Keratinocyte (primary cell): Measurements from ENCODE around the gene GRAMD4. TPM values are rescaled to one million over a fixed set of nuclear protein-coding genes. Genes with fewer than 3 reads are reported as not detected.

Experiments
- DNase-seq: peaks from one replicate; pipeline ENCODE4 v3.0.0-alpha.2; 2011; ENCODE audit warnings: low read depth, missing footprints, low spot score
- FAIRE-seq: peaks from 2 replicates; lab custom pipeline; 2011; peaks lifted over from hg19 to GRCh38; lab: Jason Lieb, UNC
- H2AFZ ChIP-seq: 2 replicates; pipeline ENCODE4 v1.6.0; 2012; ENCODE audit warnings: low read length, control low read depth, inconsistent platforms; ENCODE audit not compliant: control insufficient read depth
- H3K27ac ChIP-seq: 2 replicates; pipeline ENCODE4 v1.5.1; 2011; ENCODE audit warnings: low read length; ENCODE audit not compliant: control insufficient read depth, insufficient read depth
- H3K27me3 ChIP-seq: 3 replicates; pipeline ENCODE4 v1.6.0; 2011; ENCODE audit warnings: low read length; ENCODE audit not compliant: control insufficient read depth, insufficient read depth; ENCODE audit errors: extremely low read depth
- H3K36me3 ChIP-seq, 2 experiments: 2 replicates in 1 of 2; 3 replicates in 1 of 2; pipeline ENCODE4 v1.5.1; 2011; ENCODE audit warnings: low read length in 2 of 2, mild to moderate bottlenecking in 1 of 2; ENCODE audit not compliant: control insufficient read depth in 2 of 2, insufficient read depth in 2 of 2; ENCODE audit errors: extremely low read depth in 1 of 2
- H3K4me1 ChIP-seq: 3 replicates; pipeline ENCODE4 v1.5.1; 2011; ENCODE audit warnings: low read length; ENCODE audit not compliant: control insufficient read depth, insufficient read depth; ENCODE audit errors: extremely low read depth
- H3K4me2 ChIP-seq: 3 replicates; pipeline ENCODE4 v1.6.0; 2011; ENCODE audit warnings: low read depth, low read length; ENCODE audit not compliant: control insufficient read depth, insufficient read depth; ENCODE audit errors: extremely low read depth
- H3K4me3 ChIP-seq, 3 experiments: fragments of 200-600 bp in 1 of 3; sonication (generic) in 1 of 3; 2 replicates in 2 of 3; 3 replicates in 1 of 3; pipeline ENCODE4 v1.5.1; 2011 to 2016; ENCODE audit warnings: low read length in 3 of 3, mild to moderate bottlenecking in 3 of 3, control low read depth in 2 of 3, inconsistent platforms in 1 of 3, low read depth in 1 of 3, mixed read lengths in 1 of 3, mixed run types in 1 of 3, moderate library complexity in 1 of 3; ENCODE audit not compliant: control insufficient read depth in 2 of 3, insufficient read depth in 2 of 3; ENCODE audit errors: extremely low read depth in 1 of 3
- H3K79me2 ChIP-seq: 2 replicates; pipeline ENCODE4 v1.6.0; 2012; ENCODE audit warnings: low read length; ENCODE audit not compliant: control insufficient read depth, insufficient read depth
- H3K9ac ChIP-seq: 3 replicates; pipeline ENCODE4 v1.6.0; 2011; ENCODE audit warnings: low read length; ENCODE audit not compliant: control insufficient read depth, insufficient read depth; ENCODE audit errors: extremely low read depth
- H3K9me1 ChIP-seq: 3 replicates; pipeline ENCODE4 v1.6.0; 2011; ENCODE audit warnings: low read length; ENCODE audit not compliant: control insufficient read depth, insufficient read depth; ENCODE audit errors: extremely low read depth
- H3K9me3 ChIP-seq: 2 replicates; pipeline ENCODE4 v1.5.1; 2012; ENCODE audit warnings: low read depth, low read length; ENCODE audit not compliant: control insufficient read depth
- H4K20me1 ChIP-seq: 3 replicates; pipeline ENCODE4 v1.6.0; 2011; ENCODE audit warnings: low read length; ENCODE audit not compliant: control insufficient read depth, insufficient read depth; ENCODE audit errors: extremely low read depth
- CTCF ChIP-seq, 3 experiments: IDR thresholded peaks in 1 of 3; conservative IDR thresholded peaks in 1 of 3; optimal IDR thresholded peaks in 1 of 3; 2 replicates in 2 of 3; 3 replicates in 1 of 3; pipeline versions ENCODE3 to v1.5.1; 2011; ENCODE audit warnings: low read length in 3 of 3, mild to moderate bottlenecking in 3 of 3, moderate library complexity in 2 of 3, control low read depth in 1 of 3, inconsistent platforms in 1 of 3; ENCODE audit not compliant: insufficient read depth in 2 of 3; ENCODE audit errors: extremely low read depth in 1 of 3
- EZH2 ChIP-seq: IDR thresholded peaks from one replicate; pipeline ENCODE4 v1.6.1; 2012; ENCODE audit warnings: inconsistent platforms, mild to moderate bottlenecking, low read length, moderate library complexity
- dilution Hi-C: fragments of 300-500 bp; cut with MboI; formaldehyde crosslinking; loops from one replicate; pipeline ENCODE4 v1.7.0; 2020; ENCODE audit warnings: low sequenced_read_pairs; ENCODE audit not compliant: extremely low pct_ligation_motif_present
- polyA plus RNA-seq, 5 experiments: library from polyadenylated mRNA; depleted of rRNA in 3 of 5; stranded (reverse) in 3 of 5; stranded (forward) in 1 of 5; unstranded in 1 of 5; fragments of >200 nt; gene quantifications; 1 replicate in 1 of 5; 2 replicates in 3 of 5; 3 replicates in 1 of 5; pipeline versions ENCODE4 v1.2.1 to v1.2.3, GENCODE V29; 2011 to 2012; ENCODE audit warnings: missing spikeins in 2 of 5, low read depth in 1 of 5, low replicate concordance in 1 of 5

The GRAMD4 gene
- polyA plus RNA-seq, 1 donor (not counting 4 experiments of a cell fraction or from before 2014, with no cell fraction given): 17.3 TPM

- dilution Hi-C loops: no loop called here
- no peak for FAIRE-seq
- H3K36me3 ChIP-seq: peaks cover 16% of the 10 kb centered on the region in 2 experiments
Measured at GRCh38 chr22:46707827-46708570, 87.8 kb downstream of the GRAMD4 start.

GRCh38 chr22:46708766-46709330 lies 88.7 kb downstream of the GRAMD4 start:
- DNase-seq: no peak
- Histone ChIP-seq H3K36me3 (peaks cover 16 to 20% of the 10 kb centered on the region in 2 experiments), H3K9ac (no peak overlapping the region), H3K27me3 (no peaks in the 10 kb centered on the region), H3K79me2 (no peaks in the 10 kb centered on the region), H3K27ac (no peak overlapping the region), H3K9me1 (no peaks in the 10 kb centered on the region), H3K4me2 (no peak overlapping the region), H3K9me3 (no peaks in the 10 kb centered on the region), H3K4me3 (no peak overlapping the region), H3K4me1 (no peaks in the 10 kb centered on the region), H2AFZ (no peak overlapping the region), H4K20me1 (no peaks in the 10 kb centered on the region)
- TF ChIP-seq CTCF (optimal IDR thresholded peaks at IDR 0.05 in 1 of 3, IDR thresholded peaks at IDR 0.05 in 1 of 3, conservative IDR thresholded peaks at IDR 0.05 in 1 of 3; ENCODE audit: extremely low read depth in 1 of 3, insufficient read depth in 2 of 3, low read length in 3 of 3): no peak
- TF ChIP-seq EZH2: no peak
- dilution Hi-C loops: no loop called here
- no peak for FAIRE-seq

More at GRCh38 chr22:46707827-46708570, 87.8 kb downstream of the GRAMD4 start:
- H4K20me1 ChIP-seq: no peaks in the 10 kb centered on the region
- H3K27me3 ChIP-seq: no peaks in the 10 kb centered on the region
- no peak overlapping the region for H3K4me3 ChIP-seq
- no peak overlapping the region for H3K9ac ChIP-seq
- no peak overlapping the region for H2AFZ ChIP-seq
- no peak for TF ChIP-seq CTCF (optimal IDR thresholded peaks at IDR 0.05 in 1 of 3, IDR thresholded peaks at IDR 0.05 in 1 of 3, conservative IDR thresholded peaks at IDR 0.05 in 1 of 3; ENCODE audit: extremely low read depth in 1 of 3, insufficient read depth in 2 of 3, low read length in 3 of 3)
- no peak overlapping the region for H3K27ac ChIP-seq
- H3K4me1 ChIP-seq: no peaks in the 10 kb centered on the region
- no peak overlapping the region for H3K4me2 ChIP-seq
- no peaks in the 10 kb centered on the region for H3K9me3 ChIP-seq
- H3K9me1 ChIP-seq: no peaks in the 10 kb centered on the region
- H3K79me2 ChIP-seq: no peaks in the 10 kb centered on the region
- DNase-seq: no peak
